ENCODE data around the gene OR2L5.

DNA sequence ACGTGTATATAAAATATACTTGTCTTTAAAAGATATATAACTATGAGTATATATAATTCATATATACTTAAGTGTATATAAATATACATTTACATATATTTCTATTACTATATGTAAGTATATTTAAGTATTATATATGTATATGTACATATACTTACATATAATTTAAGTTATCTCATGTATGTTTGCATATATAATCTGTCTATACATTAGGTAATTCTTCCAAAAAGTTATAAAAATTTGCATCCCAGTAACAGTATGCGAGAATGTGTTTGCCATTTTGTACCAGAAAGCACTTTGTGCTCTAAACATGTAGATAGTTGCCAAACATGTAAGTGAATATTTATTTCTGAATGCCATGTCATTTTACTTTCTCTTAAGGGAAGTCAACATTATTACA is 48.5 kb upstream of the OR2L5 start, which contains the start of gene OR2AK2:
- TF ChIP-seq POLR2A (IDR thresholded peaks at IDR 0.05; ENCODE audit: low read depth) (no peak), POLR2AphosphoS5 (IDR thresholded peaks at IDR 0.05) (no peak), EP300 (IDR thresholded peaks at IDR 0.05) (no peak)
- TF ChIP-seq, protein P1, sequence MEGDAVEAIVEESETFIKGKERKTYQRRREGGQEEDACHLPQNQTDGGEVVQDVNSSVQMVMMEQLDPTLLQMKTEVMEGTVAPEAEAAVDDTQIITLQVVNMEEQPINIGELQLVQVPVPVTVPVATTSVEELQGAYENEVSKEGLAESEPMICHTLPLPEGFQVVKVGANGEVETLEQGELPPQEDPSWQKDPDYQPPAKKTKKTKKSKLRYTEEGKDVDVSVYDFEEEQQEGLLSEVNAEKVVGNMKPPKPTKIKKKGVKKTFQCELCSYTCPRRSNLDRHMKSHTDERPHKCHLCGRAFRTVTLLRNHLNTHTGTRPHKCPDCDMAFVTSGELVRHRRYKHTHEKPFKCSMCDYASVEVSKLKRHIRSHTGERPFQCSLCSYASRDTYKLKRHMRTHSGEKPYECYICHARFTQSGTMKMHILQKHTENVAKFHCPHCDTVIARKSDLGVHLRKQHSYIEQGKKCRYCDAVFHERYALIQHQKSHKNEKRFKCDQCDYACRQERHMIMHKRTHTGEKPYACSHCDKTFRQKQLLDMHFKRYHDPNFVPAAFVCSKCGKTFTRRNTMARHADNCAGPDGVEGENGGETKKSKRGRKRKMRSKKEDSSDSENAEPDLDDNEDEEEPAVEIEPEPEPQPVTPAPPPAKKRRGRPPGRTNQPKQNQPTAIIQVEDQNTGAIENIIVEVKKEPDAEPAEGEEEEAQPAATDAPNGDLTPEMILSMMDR (IDR thresholded peaks at IDR 0.05) = no peak

Measured in esophagus muscularis mucosa (tissue), 4 donors.